Measurements from ENCODE around the gene SUCLA2. TPM values are rescaled to one million over a fixed set of nuclear protein-coding genes. Genes with fewer than 3 reads are reported as not detected.

Gene SUCLA2
- total and polyA plus RNA-seq, 2 of the 8 experiments (the other 6 are each of a cell fraction or from before 2014, with no cell fraction given), result 23.5 to 78.8 TPM

DNA sequence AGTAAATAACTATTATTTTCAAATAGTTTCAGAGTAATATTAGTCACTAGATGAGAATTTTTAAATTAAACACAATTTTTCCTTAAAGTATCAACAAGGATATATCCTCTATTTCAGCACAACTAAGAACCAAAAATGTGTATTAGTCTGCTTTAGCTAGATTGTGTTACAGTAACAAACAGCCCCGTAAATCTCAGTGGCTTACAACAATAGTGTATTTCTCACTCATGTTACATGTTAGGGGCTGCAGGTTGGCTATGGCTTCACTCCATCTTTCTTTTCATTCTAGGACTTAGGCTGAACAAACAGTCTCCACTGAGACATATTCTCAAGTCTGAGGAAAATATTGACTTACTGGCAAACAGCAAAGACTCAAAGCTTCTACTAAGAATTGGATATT is 11.6 kb upstream of the SUCLA2 start (continued):
- TF ChIP-seq, protein P1, sequence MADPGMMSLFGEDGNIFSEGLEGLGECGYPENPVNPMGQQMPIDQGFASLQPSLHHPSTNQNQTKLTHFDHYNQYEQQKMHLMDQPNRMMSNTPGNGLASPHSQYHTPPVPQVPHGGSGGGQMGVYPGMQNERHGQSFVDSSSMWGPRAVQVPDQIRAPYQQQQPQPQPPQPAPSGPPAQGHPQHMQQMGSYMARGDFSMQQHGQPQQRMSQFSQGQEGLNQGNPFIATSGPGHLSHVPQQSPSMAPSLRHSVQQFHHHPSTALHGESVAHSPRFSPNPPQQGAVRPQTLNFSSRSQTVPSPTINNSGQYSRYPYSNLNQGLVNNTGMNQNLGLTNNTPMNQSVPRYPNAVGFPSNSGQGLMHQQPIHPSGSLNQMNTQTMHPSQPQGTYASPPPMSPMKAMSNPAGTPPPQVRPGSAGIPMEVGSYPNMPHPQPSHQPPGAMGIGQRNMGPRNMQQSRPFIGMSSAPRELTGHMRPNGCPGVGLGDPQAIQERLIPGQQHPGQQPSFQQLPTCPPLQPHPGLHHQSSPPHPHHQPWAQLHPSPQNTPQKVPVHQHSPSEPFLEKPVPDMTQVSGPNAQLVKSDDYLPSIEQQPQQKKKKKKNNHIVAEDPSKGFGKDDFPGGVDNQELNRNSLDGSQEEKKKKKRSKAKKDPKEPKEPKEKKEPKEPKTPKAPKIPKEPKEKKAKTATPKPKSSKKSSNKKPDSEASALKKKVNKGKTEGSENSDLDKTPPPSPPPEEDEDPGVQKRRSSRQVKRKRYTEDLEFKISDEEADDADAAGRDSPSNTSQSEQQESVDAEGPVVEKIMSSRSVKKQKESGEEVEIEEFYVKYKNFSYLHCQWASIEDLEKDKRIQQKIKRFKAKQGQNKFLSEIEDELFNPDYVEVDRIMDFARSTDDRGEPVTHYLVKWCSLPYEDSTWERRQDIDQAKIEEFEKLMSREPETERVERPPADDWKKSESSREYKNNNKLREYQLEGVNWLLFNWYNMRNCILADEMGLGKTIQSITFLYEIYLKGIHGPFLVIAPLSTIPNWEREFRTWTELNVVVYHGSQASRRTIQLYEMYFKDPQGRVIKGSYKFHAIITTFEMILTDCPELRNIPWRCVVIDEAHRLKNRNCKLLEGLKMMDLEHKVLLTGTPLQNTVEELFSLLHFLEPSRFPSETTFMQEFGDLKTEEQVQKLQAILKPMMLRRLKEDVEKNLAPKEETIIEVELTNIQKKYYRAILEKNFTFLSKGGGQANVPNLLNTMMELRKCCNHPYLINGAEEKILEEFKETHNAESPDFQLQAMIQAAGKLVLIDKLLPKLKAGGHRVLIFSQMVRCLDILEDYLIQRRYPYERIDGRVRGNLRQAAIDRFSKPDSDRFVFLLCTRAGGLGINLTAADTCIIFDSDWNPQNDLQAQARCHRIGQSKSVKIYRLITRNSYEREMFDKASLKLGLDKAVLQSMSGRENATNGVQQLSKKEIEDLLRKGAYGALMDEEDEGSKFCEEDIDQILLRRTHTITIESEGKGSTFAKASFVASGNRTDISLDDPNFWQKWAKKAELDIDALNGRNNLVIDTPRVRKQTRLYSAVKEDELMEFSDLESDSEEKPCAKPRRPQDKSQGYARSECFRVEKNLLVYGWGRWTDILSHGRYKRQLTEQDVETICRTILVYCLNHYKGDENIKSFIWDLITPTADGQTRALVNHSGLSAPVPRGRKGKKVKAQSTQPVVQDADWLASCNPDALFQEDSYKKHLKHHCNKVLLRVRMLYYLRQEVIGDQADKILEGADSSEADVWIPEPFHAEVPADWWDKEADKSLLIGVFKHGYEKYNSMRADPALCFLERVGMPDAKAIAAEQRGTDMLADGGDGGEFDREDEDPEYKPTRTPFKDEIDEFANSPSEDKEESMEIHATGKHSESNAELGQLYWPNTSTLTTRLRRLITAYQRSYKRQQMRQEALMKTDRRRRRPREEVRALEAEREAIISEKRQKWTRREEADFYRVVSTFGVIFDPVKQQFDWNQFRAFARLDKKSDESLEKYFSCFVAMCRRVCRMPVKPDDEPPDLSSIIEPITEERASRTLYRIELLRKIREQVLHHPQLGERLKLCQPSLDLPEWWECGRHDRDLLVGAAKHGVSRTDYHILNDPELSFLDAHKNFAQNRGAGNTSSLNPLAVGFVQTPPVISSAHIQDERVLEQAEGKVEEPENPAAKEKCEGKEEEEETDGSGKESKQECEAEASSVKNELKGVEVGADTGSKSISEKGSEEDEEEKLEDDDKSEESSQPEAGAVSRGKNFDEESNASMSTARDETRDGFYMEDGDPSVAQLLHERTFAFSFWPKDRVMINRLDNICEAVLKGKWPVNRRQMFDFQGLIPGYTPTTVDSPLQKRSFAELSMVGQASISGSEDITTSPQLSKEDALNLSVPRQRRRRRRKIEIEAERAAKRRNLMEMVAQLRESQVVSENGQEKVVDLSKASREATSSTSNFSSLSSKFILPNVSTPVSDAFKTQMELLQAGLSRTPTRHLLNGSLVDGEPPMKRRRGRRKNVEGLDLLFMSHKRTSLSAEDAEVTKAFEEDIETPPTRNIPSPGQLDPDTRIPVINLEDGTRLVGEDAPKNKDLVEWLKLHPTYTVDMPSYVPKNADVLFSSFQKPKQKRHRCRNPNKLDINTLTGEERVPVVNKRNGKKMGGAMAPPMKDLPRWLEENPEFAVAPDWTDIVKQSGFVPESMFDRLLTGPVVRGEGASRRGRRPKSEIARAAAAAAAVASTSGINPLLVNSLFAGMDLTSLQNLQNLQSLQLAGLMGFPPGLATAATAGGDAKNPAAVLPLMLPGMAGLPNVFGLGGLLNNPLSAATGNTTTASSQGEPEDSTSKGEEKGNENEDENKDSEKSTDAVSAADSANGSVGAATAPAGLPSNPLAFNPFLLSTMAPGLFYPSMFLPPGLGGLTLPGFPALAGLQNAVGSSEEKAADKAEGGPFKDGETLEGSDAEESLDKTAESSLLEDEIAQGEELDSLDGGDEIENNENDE (IDR thresholded peaks at IDR 0.05; ENCODE audit: insufficient replicate concordance, low read length), result no peak
- TF ChIP-seq CHD1 (IDR thresholded peaks at IDR 0.05; ENCODE audit: low read depth, low read length), result no peak
